GM12878 (cell line): ENCODE results near the gene CCDC9. TPM values are rescaled to one million over a fixed set of nuclear protein-coding genes. Genes with fewer than 3 reads are reported as not detected.

ENCODE experiments used
- ATAC-seq: fragments of 200-7000 bp; cut with Tn5 transposase; 3 replicates; pipeline ENCODE4 v1.9.1; 2020; ENCODE audit warnings: mild to moderate bottlenecking, moderate library complexity
- BruUV-seq: library from RNA; stranded (reverse); fragments of 400-500 nt; replicated peaks from 2 replicates; lab custom pipeline; 2021; lab: Mats Ljungman, UMichigan
- CTCF ChIA-PET: fragments of 300-600 bp; sonication (Branson Sonifier 250); formaldehyde crosslinking; extraction: SDS; loops from one replicate; lab custom pipeline; 2021; ENCODE audit warnings: inconsistent platforms; lab: Yijun Ruan, JAX
- POLR2A ChIA-PET: fragments of 350-600 bp; formaldehyde crosslinking; extraction: SDS; loops from one replicate; lab custom pipeline; 2021; ENCODE audit warnings: inconsistent platforms; lab: Charles Lee
- RAD21 ChIA-PET: fragments of 300-600 bp; sonication (Branson Sonifier 250); formaldehyde crosslinking; loops from one replicate; lab custom pipeline; 2023; ENCODE audit warnings: antibody characterized with exemption; ENCODE audit not compliant: unreplicated experiment; lab: Charles Lee
- SMC1A ChIA-PET: fragments of 300-600 bp; sonication (Branson Sonifier 250); formaldehyde crosslinking; loops from one replicate; lab custom pipeline; 2023; ENCODE audit not compliant: unreplicated experiment, uncharacterized antibody; lab: Charles Lee
- DNase-seq: peaks from one replicate; pipeline ENCODE4 v3.0.0-alpha.2; 2011; ENCODE audit warnings: low read depth, low spot score
- FAIRE-seq: peaks from 3 replicates; lab custom pipeline; 2011; peaks lifted over from hg19 to GRCh38; lab: Jason Lieb, UNC
- H2AFZ ChIP-seq: 2 replicates; pipeline ENCODE4 v1.6.0; 2011; ENCODE audit warnings: low read depth, low read length, control low read depth; ENCODE audit not compliant: control insufficient read depth
- H3K27ac ChIP-seq: 2 replicates; pipeline ENCODE4 v1.5.1; 2011; ENCODE audit warnings: control low read depth; ENCODE audit not compliant: control insufficient read depth, insufficient read depth
- H3K27me3 ChIP-seq, 2 experiments: replicated peaks in 1 of 2; 2 replicates each; pipeline versions ENCODE4 v1.6.0 to v1.6.1; 2011; ENCODE audit warnings: low read length in 1 of 2; ENCODE audit not compliant: control insufficient read depth in 2 of 2, insufficient read depth in 2 of 2
- H3K36me3 ChIP-seq, 2 experiments: 2 replicates each; pipeline ENCODE4 v1.5.1; 2011; ENCODE audit warnings: low read length in 1 of 2; ENCODE audit not compliant: control insufficient read depth in 2 of 2, insufficient read depth in 2 of 2
- H3K4me1 ChIP-seq: 2 replicates; pipeline ENCODE4 v1.6.1; 2011; ENCODE audit warnings: mild to moderate bottlenecking, low read length, moderate library complexity, mixed read lengths; ENCODE audit not compliant: control insufficient read depth, insufficient read depth
- H3K4me2 ChIP-seq: 2 replicates; pipeline ENCODE4 v1.6.0; 2011; ENCODE audit warnings: control low read depth; ENCODE audit not compliant: control insufficient read depth, insufficient read depth
- H3K4me3 ChIP-seq: fragments of 200-600 bp; sonication (generic); 2 replicates; pipeline ENCODE4 v1.5.1; 2016
- H3K79me2 ChIP-seq: 2 replicates; pipeline ENCODE4 v1.6.0; 2011; ENCODE audit warnings: low read length; ENCODE audit not compliant: control insufficient read depth, insufficient read depth
- H3K9ac ChIP-seq: 2 replicates; pipeline ENCODE4 v1.8.0; 2011; ENCODE audit warnings: low read length, control low read depth, mixed read lengths; ENCODE audit not compliant: control insufficient read depth, insufficient read depth
- H3K9me3 ChIP-seq: replicated peaks from 3 replicates; pipeline ENCODE4 v1.5.1; 2011; ENCODE audit warnings: mild to moderate bottlenecking, low read length; ENCODE audit not compliant: control insufficient read depth, insufficient read depth
- H4K20me1 ChIP-seq: 2 replicates; pipeline ENCODE4 v1.6.0; 2011; ENCODE audit not compliant: control insufficient read depth, insufficient read depth
- BACH1 ChIP-seq: fragments of 450-650 bp; IDR thresholded peaks from 2 replicates; pipeline ENCODE4 v1.6.1; 2017; ENCODE audit warnings: mild to moderate bottlenecking, borderline replicate concordance
- DPF2 ChIP-seq: fragments of 450-650 bp; IDR thresholded peaks from 2 replicates; pipeline ENCODE4 v1.6.1; 2017; ENCODE audit warnings: mild to moderate bottlenecking
- FOS ChIP-seq: IDR thresholded peaks from 3 replicates; pipeline ENCODE4 v1.6.1; 2011; ENCODE audit warnings: borderline replicate concordance; ENCODE audit not compliant: insufficient read length; ENCODE audit errors: extremely low read depth
- FOXM1 ChIP-seq: IDR thresholded peaks from 2 replicates; pipeline ENCODE4 v1.6.1; 2012; ENCODE audit warnings: low read depth, mild to moderate bottlenecking, inconsistent platforms, low read length, moderate library complexity
- NFYA ChIP-seq: IDR thresholded peaks from 2 replicates; pipeline ENCODE4 v1.6.1; 2011; ENCODE audit warnings: low read depth, mild to moderate bottlenecking, low read length, improper control_type of control experiment, borderline replicate concordance
- NFYB ChIP-seq: IDR thresholded peaks from 2 replicates; pipeline ENCODE4 v1.6.1; 2011; ENCODE audit warnings: low read depth, mild to moderate bottlenecking, low read length, improper control_type of control experiment, moderate library complexity; ENCODE audit not compliant: insufficient read depth
- PAX5 ChIP-seq: IDR thresholded peaks from 2 replicates; pipeline ENCODE4 v1.6.1; 2011; ENCODE audit warnings: low read depth, low read length, borderline replicate concordance
- POLR2A ChIP-seq: IDR thresholded peaks from 2 replicates; pipeline ENCODE4 v1.6.1; 2011; ENCODE audit warnings: low read depth, mild to moderate bottlenecking, low read length
- POLR2AphosphoS2 ChIP-seq: IDR thresholded peaks from 2 replicates; pipeline ENCODE4 v1.6.1; 2011; ENCODE audit warnings: low read depth, mild to moderate bottlenecking, low read length, improper control_type of control experiment, moderate library complexity
- RAD21 ChIP-seq: IDR thresholded peaks from 2 replicates; pipeline ENCODE4 v1.6.1; 2011; ENCODE audit warnings: mild to moderate bottlenecking, low read depth, low read length, moderate library complexity; ENCODE audit not compliant: insufficient read depth
- SREBF1 ChIP-seq: IDR thresholded peaks from 2 replicates; pipeline ENCODE4 v1.6.1; 2012; ENCODE audit warnings: mild to moderate bottlenecking, low read length
- SRF ChIP-seq, 2 experiments: IDR thresholded peaks; 2 replicates each; pipeline ENCODE4 v1.6.1; 2011; ENCODE audit warnings: low read depth in 2 of 2, low read length in 2 of 2, mild to moderate bottlenecking in 1 of 2, moderate library complexity in 1 of 2
- ZNF207 ChIP-seq: fragments of 450-650 bp; IDR thresholded peaks from 2 replicates; pipeline ENCODE4 v1.6.1; 2014; ENCODE audit warnings: antibody characterized with exemption, mild to moderate bottlenecking, borderline replicate concordance
- ZNF384 ChIP-seq: IDR thresholded peaks from 2 replicates; pipeline ENCODE4 v1.6.1; 2012; ENCODE audit warnings: low read depth, mild to moderate bottlenecking, low read length, improper control_type of control experiment, borderline replicate concordance
- WGBS: methylation state at CpG from one replicate; pipeline ENCODE4 v1.1.6; 2016; ENCODE audit warnings: low lambda C conversion rate; ENCODE audit not compliant: insufficient replicate concordance, insufficient coverage; ENCODE audit errors: missing lambda C conversion rate; 5-methylcytosine and 5-hydroxymethylcytosine counted together
- in situ Hi-C: fragments of 300-500 bp; cut with MboI; formaldehyde crosslinking; loops from 9 replicates; pipeline ENCODE4 v1.14.3; 2018; ENCODE audit warnings: mixed read lengths
- intact Hi-C: fragments of 100-400 bp; cut with micrococcal nuclease; formaldehyde crosslinking; loops from one replicate; pipeline ENCODE4 v1.14.2; 2022; ENCODE audit not compliant: unreplicated experiment
- polyA plus RNA-seq, 11 experiments: library from polyadenylated mRNA; depleted of rRNA in 4 of 11; unstranded in 6 of 11; stranded (reverse) in 5 of 11; fragments of >200 nt; fragmentation: Nextera tagmentation in 4 of 11; fragmentation: Illumina TruSeq in 1 of 11; extraction: Ambion mirVana in 4 of 11; extraction: Trizol in 1 of 11; gene quantifications; 1 replicate in 1 of 11; 2 replicates in 10 of 11; pipeline versions ENCODE4 v1.2.1 to v1.2.3, GENCODE V29; 2011 to 2016; ENCODE audit warnings: inconsistent platforms in 2 of 11, missing spikeins in 2 of 11, low read depth in 1 of 11
- total RNA-seq, 4 experiments: library from RNA; depleted of rRNA in 3 of 4; stranded (reverse); fragments of >200 nt in 3 of 4; fragmentation: Illumina TruSeq in 1 of 4; extraction: Trizol in 1 of 4; gene quantifications; 2 replicates each; pipeline versions ENCODE4 v1.2.1 to v1.2.3, GENCODE V29; 2013 to 2021

The CCDC9 gene
- total and polyA plus RNA-seq, 10 of the 15 experiments (the other 5 are each of a cell fraction or from before 2014, with no cell fraction given): 0.18 to 17.5 (median 7.1) TPM; not detected in 1

- peak within 1 kb of the TSS; percentile 88 for H2AFZ ChIP-seq
- H3K9ac ChIP-seq: peak within 1 kb of the TSS; percentile 68
- intact Hi-C loops: loop anchor here (1.0 kb wide), 1 partner anchor 10 kb away; no protein-coding TSS in a partner anchor
- no peaks in the 10 kb centered on the region for H3K36me3 ChIP-seq
- H3K9me3 ChIP-seq: no peaks in the 10 kb centered on the region; the same call in 2 of the 3 replicates
- peak within 1 kb of the TSS; percentile 88 for H3K27ac ChIP-seq
- H3K4me2 ChIP-seq: peak within 1 kb of the TSS; percentile 94
- no peaks in the 10 kb centered on the region for H4K20me1 ChIP-seq
- in situ Hi-C loops: no loop called here
- no TSS peak for BruUV-seq
- H3K4me1 ChIP-seq: peaks cover 44% of the 10 kb centered on the region
- CTCF ChIA-PET: no interaction called here
- ATAC-seq (no peak), DNase-seq (no peak), FAIRE-seq (no peak)
- under 1% methylated on average over 37 of the region's 43 CpGs for WGBS
- H3K79me2 ChIP-seq: peaks cover 27% of the 10 kb centered on the region
- SMC1A ChIA-PET: no interaction called here
- H3K27me3 ChIP-seq: no peaks in the 10 kb centered on the region
- TF ChIP-seq ZNF384: no peak
- TF ChIP-seq SRF (IDR thresholded peaks at IDR 0.05; ENCODE audit: low read depth in 2 of 2, low read length in 2 of 2): no peak
- no peak for TF ChIP-seq PAX5
- TF ChIP-seq FOS: no peak
- peak; percentile 80; the same call in 1 of the 2 replicates for TF ChIP-seq POLR2AphosphoS2
- TF ChIP-seq NFYB: no peak
- peak; percentile 45; the same call in 1 of the 2 replicates for TF ChIP-seq BACH1
- peak; percentile 12; the same call in 1 of the 2 replicates for TF ChIP-seq POLR2A
- TF ChIP-seq ZNF207: no peak
- no peak for TF ChIP-seq RAD21
- TF ChIP-seq SREBF1: no peak
- TF ChIP-seq DPF2: 0 out of 2 replicates have a peak, but pooled peaks have one; percentile 21
- TF ChIP-seq NFYA: no peak
- no peak for TF ChIP-seq FOXM1
- POLR2A ChIA-PET: no interaction called here
- RAD21 ChIA-PET: no interaction called here
- H3K4me3 ChIP-seq: peak within 1 kb of the TSS; percentile 91
These were observed 25.5 kb upstream of the CCDC9 start, which contains the start of gene BBC3 for GRCh38 chr19:47230921-47231214. Gene BBC3, minus strand, starts transcription at chr19:47231199. Its CDS starts 2,768 bp downstream, at chr19:47228431.
